Measurements from ENCODE around the gene TMEM183A.

Gene TMEM183A

DNA sequence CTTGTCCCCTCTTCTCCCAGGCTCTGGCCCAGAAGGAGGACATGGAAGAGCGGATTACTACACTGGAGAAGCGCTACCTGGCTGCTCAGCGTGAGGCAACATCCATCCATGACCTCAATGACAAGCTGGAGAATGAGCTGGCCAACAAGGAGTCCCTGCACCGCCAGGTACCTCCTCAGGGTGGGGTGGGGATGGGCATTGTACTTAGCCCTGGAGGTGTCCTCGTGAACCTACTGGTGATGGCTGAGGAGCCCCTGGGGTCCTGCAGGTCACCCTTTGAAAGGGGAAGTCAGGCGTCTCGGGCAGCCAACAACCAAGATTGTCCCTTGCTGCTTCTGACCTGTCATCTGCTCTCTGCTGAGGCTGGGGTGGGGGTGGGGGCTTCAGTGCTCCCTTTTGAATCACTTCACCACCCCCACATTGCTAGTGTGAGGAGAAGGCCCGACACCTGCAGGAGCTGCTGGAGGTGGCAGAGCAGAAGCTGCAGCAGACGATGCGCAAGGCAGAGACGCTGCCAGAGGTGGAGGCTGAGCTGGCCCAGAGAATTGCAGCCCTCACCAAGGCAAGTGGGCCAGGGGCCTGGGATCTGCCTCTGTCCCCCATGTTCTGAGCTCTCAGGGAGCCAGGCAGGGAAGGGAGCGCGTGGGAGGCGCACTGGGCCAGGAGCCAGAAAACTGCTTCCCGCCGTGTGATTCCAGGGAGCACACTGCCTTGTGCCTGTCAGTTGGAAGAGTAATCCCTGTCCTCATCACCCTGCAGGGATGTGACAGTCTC, 38.8 kb downstream of the TMEM183A start:
- no peak for DNase-seq (ENCODE audit: low read depth)

DNA sequence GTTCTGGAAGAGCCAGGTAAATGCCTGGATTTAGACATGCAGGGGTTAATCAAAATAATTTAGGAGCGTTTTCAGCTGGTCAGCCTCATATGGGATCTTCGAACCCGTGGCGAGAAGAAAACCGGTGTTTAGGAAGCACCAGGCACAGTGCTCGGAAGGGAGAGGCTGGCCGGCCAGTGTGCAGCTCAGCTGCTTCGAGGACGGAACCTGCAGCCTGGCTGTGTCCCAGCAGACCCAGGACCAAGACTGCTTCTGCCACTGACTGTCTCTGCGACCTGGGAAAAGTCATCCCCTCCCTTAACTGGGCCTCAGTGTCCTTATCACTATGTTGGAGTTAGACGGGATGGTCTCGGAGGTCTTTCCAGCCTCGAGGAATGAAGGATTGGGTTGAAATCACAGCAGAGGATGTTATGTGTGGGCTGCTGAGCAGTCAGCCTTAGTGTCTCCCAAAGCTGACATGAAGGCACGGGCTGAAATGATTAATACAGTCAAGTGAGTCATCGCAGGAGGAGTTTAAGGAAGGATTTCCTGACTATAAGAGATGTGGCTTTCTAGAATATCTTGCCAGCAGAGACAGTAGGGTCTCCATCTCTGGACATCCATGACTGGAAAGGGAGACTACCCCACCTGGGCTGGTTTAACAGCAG, 39.9 kb downstream of the TMEM183A start:
- DNase-seq (ENCODE audit: low read depth): no peak

DNA sequence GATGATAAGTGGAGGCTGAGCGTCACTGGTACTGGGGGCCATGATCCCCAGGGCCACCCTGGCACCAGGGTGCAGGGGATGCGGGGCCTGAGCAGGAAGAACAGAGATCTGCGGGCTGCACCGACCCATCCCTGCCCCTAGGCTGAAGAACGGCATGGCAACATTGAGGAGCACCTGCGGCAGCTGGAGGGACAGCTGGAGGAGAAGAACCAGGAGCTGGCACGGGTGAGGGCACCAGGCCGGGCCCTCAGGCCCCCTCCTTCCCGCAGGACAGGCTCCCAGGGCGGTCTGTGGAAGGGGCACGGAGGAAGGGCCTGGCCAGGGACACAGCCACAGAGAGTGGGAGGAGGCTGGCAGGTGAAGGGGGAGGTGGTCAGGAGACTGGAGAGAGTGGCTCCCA, 40.9 kb downstream of the TMEM183A start:
- DNase-seq (ENCODE audit: low read depth): no peak

DNA sequence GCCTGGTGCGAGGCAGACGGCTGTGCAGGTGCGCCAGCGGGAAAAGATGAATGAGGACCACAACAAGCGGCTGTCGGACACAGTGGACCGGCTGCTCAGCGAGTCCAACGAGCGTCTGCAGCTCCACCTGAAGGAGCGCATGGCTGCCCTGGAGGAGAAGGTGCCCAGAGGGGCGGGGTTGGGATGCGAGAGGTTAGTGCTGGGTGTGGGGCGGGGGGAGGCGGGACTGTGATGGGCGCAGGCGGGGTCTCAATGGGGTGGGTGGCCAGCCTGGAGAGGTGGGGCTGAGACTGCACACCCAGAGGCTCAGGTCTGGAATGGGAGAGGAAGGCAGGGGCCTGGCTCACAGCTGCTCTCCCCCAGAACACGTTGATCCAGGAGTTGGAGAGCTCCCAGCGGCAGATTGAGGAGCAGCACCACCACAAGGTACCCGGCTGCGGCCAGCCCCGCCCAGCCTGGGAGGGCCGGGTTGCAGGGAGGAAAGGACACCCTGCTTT, 41.4 kb downstream of the TMEM183A start:
- DNase-seq (ENCODE audit: low read depth): no peak

DNA sequence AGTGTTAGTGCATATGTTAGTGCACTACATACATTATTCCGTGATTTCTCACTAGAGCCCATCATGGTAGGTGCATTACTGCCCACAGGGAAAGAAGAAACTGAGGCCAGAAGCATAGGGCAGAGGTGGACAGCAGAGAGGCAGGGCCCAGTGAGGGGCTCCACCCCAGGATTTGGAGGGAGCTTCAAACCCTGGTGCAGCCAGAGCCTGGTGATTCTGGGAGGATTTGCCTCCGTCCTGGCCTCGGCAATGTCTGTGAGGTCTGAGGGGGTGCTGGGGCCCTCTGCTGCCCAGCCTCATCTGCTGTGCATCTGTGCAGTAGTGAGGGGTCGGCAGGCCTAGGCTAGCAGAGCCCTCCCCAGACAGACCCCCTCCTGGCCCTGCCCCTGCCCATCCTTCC, 41.9 kb downstream of the TMEM183A start:
- no peak for DNase-seq (ENCODE audit: low read depth)

DNA sequence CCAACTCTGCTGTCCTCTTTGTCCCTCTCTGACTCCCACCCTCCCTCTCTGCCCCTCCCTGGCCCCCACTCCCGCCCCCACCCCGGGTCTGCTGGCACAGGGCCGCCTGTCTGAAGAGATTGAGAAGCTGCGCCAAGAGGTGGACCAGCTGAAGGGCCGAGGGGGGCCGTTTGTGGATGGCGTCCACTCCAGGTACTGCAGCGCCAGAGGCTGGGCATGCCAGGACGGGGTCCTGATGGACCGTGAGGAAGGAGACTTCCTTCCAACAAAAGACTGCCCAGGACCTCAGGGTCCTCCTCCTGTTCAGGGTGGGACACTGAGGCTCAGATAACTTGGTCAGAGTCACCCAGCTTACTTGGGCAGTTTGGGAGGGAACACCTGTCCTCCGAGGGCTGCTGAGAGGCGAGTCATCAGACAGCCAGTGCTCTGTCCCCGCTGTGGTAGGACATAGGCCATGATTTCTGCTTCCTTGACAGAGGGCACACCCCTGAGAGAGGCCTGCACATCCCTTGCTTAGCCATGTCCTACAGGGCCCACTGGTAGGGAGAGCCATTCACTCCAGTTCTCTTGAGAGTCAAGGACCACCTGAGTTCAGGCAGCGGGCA, 42.5 kb downstream of the TMEM183A start:
- DNase-seq (ENCODE audit: low read depth): no peak

DNA sequence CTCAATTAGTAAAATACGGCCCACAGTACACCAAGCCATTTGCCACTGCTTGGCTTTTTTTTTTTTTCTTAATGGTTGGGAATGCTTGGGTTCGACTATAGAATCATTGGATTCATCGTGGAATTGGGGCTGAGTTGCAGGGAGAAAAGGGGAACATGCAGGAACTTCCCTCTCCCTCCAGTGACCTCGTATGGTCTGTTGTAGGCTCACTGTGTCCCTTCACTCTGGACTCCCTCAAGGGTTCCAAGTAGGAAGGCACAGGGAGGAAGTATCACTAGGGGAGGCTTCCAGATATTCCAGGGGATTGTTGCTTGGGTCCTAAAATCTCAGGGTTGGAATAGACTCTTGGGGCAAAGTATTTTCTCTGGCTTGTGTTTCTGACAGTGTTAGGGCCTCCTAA, 43.7 kb downstream of the TMEM183A start:
- no peak for DNase-seq (ENCODE audit: low read depth)

DNA sequence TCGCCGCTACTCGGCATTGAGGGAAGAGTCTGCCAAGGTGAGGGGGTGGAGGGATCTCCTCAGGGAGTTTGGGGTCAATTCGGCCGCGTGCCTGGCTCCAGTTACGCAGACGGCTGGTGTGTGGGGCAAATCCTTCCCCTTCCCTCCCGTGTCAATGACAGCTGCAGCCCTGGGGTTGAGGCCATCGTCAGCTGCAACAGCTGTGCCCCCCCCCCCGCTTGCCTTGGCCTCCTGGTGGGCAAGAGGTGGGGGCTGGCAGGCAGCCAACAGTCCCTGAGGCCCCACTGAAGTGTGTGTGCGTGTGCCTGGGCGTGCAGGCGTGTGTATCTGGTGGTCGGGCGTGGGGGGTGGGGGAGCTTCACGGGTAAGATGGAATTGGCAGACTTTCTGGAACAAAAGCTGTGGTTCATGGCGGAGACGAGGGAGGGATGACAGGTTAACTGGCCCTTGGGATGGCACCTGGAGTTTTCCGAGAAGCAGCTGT, 44.7 kb downstream of the TMEM183A start:
- DNase-seq (ENCODE audit: low read depth): no peak

DNA sequence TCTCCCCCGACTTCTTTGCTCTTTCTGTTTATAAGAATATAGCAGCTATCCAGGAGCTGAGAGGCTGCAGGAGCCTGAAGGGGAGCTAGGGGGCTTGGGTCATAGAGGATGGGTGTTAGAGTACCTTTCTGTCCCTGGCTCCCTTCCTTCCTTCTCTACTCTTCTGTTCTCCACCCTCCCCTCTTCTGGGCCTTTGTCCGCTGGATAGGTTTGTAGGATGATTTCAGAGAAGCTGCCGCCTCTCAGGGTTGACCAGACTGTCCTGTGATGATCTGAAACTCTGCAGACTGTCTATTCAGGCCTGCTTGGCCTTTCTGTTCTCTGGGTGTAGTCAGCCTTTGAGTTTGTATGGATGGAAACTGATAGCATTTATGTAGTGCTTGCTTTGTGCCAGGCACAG, 45.4 kb downstream of the TMEM183A start:
- DNase-seq (ENCODE audit: low read depth): no peak

DNA sequence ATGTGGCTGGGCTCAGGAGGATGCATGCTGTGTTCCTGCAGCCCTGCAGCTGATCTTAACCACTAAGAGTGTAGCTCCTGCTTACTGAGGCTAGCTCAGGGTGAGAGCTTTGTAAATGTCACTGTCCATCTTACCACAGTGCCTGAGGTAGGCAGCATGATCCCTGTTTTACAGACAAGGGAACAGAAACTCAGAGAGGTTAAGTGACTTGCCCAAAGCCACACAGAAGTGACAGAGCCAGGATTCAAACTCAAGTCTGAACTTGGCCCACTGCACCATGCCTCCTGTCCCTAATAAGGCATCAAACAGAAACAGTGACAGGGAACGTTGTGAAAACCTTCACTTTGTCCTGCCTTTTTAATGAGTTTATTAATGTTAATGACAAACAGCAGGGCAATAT, 47.0 kb downstream of the TMEM183A start:
- no peak for DNase-seq (ENCODE audit: low read depth)

DNA sequence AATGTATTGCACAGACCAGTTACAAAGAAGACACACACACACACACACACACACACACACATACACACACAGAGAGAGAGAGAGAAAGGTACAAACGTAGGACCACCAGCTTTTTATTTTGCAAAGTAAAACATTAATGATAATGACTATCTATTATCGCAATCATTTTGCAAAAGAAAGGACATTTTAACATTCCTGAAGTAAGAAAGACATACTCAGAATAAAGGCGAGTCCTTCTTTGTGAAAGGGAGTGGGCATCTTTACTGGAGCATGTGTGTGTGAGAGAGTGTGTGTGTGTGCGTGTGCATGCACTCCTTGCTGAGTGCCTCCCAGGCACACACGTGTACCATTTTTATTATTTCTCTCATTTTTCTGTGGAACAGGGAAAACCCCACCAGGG, 47.5 kb downstream of the TMEM183A start:
- no peak for DNase-seq (ENCODE audit: low read depth)

DNA sequence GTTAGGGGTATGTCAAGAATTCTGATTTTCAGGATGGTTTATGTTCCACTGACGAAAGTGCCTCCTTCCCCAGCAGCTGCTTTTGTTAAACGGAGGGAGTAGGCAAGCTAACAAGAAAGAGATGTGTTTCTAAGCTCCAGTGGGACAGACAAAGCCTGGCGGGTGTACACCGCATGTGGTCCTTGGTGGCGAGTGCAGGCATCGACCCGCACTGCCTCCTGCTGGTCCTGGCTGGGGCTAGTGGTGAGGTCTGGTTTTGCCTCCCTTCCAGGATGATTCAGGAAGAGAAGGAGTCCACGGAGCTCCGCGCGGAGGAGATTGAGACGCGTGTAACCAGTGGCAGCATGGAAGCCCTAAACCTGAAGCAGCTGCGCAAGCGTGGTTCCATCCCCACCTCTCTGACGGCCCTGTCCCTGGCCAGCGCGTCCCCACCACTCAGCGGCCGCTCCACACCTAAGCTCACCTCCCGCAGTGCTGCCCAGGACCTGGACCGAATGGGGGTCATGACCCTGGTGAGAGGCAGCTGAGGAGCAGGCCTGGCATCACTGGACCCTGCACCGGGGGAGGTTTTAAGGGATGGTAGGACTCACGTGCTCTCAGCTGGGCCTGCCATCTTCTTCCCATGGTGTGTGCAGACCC, 48.1 kb downstream of the TMEM183A start:
- no peak for DNase-seq (ENCODE audit: low read depth)

DNA sequence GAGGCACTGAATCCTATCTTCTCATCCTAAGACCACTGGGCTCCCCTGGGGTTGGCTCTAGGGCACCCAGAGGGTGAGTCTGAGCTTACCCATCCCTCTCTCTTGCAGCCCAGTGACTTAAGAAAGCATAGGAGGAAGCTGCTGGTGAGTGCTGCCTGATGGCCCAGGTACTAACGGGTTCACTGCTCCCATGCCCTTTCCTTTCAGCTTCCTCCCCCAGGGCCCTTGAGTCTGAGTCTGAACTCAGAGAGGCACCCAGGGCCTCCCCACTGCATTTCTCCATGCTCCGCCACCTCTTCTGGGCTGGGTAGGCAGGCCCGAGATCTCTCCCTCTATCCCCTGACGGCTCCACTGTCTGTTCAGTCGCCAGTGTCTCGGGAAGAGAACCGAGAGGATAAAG, 48.8 kb downstream of the TMEM183A start:
- no peak for DNase-seq (ENCODE audit: low read depth)

DNA sequence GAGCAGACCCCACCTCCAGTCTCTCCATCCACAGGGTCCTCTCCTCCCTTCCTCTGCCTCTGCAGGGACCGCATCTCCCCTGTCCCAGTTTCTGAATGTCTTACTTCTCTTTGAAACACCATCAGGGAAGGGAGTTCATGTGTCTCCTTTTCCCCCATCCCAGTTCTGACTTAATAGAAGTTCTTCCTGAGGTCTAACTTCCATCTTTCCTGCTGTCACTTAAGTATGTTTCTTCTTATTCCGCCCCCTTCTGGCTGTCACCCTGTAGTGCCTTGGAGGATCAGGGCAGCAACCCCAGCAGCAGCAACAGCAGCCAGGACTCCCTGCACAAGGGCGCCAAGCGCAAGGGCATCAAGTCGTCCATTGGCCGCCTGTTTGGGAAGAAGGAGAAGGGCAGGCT, 49.3 kb downstream of the TMEM183A start:
- no peak for DNase-seq (ENCODE audit: low read depth)

DNA sequence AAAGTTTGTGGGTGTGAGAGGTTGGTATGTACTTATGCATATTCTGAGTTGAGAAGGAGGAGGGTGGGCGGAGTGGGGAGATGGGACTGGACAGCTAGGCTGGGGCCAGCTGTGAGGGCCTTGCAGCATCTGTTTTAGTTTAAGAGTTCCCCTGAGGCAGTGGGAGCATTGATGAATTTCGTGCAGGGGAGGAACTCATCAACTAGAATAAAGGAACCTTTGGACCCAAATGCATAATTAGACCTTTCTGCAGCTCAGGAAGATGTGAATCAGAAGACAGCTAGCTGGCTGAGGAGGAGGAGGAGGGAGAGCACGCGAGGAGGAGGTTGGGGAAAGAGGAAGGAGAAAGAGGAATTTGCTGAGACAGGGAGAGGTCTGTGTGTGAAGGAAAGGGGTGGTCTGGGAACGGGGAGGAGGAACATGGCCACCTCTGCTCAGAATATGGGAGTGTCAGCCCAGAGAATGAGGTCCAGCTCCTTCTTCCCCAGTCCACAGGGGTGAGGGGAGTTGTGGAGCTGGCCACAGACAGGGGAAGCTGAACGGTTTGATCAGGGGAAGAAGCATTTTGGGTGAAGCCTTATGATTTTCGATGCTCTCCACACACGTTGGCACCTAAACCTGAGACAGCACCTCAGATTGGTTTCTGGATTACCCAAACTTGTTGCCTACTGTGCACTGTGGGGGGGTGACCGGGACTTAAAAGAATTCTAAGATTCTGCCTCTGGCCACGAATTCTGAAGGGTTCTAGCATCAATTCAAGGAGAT, 50.9 kb downstream of the TMEM183A start:
- DNase-seq (ENCODE audit: low read depth): no peak

DNA sequence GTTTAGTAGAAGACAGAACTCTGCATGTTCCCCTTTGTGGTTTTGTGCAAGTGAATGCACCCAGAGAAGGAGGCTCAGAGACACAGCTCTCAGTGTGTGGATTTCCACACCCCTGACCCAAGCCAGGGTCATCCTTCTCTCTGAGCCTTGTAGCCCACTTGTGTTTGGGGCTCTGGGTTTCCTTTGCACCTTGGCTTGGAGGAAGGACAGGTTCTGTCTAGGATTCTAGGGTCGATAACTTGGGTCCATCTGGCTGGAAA, 51.4 kb downstream of the TMEM183A start:
- no peak for DNase-seq (ENCODE audit: low read depth)

DNA sequence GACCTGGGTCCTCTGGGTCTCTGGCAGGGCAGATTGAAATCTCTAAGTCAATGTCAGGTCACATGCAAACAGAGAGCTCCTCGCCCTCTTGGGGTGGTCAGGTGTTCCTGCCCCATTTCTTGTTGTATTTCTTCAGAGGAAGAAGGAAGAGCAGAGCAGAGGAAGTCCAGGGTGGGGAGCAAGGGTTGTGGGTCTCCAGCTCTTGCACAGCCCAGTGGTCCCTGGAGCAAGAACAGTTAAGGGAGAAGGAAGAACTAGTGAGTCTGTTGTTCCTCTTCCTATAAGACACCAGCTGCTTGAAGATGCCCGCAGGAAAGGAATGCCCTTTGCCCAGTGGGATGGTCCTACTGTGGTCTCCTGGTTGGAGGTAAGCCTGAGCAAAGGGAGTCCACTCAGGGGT, 52.3 kb downstream of the TMEM183A start:
- DNase-seq (ENCODE audit: low read depth): no peak

DNA sequence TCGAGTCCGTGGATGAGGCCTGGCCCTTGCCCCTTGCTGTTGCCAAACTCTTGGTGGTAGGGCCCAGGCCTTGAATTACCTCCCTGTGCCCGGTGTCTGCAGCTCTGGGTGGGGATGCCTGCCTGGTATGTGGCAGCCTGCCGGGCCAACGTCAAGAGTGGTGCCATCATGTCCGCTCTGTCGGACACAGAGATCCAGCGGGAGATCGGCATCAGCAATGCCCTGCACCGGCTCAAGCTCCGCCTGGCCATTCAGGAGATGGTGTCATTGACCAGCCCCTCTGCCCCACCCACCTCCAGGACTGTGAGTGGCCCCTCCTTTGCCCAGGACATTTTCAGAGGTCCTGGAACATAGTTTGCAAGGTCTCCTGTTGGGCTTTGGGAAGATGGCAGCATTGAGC, 52.9 kb downstream of the TMEM183A start:
- no peak for DNase-seq (ENCODE audit: low read depth)

DNA sequence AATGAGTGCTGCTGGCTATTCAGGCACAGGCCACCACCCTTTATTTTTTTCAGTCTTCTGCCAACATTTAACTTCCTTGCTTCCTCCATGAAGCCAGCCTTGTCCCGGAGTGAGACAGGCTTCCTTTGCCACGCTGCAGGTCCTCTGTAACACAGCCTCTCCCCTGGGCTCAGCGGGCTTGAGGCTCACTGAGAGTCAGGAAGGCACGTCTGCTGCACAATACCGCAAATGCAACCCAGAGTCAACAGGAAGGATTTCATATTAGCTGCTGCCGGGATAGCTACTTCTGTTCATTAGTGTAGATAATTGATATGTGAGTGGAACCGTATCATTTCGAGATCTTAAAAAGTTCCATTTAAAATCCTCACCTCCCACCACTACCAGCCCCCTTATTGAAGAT, 56.1 kb downstream of the TMEM183A start:
- no peak for DNase-seq (ENCODE audit: low read depth)

DNA sequence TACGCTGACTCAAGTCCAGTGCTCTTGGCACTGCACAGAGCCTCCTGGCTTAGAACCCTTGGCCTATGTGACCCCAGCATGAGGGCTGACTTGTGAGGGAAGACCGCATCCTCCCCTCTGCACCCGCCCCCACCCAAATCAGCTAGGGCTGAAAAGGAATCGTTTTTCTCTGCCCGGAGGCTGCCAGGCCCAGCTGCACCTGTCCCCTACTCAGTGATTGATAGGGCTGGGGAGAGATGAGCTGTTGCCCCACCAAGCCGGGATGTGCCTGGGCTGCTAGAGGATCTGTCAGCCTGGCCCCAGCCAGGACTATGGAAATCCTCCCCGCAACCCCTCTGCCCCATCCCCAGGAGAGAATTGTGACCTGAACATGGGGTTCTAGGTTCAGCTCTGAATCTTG, 58.0 kb downstream of the TMEM183A start:
- DNase-seq (ENCODE audit: low read depth): no peak

DNA sequence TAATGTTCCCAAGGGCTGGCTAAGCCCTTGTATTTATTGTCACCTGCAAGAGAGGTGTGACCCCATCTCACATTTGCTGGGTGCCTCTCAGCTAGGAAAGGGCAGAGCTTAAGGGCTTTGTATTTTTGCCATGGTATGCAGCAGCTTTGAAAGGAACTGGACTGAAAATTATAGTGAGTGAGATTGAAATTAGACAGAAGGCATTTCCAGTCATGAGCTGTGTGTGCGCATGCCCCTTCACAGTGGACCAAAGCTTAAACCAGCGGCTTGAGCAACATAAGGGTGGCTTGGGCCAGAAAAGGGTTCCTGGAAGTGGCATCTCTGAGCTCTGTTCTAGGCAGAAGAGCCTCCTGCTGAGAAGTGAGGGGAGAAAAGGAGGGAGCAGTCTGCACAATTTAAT, 58.8 kb downstream of the TMEM183A start:
- no peak for DNase-seq (ENCODE audit: low read depth)

DNA sequence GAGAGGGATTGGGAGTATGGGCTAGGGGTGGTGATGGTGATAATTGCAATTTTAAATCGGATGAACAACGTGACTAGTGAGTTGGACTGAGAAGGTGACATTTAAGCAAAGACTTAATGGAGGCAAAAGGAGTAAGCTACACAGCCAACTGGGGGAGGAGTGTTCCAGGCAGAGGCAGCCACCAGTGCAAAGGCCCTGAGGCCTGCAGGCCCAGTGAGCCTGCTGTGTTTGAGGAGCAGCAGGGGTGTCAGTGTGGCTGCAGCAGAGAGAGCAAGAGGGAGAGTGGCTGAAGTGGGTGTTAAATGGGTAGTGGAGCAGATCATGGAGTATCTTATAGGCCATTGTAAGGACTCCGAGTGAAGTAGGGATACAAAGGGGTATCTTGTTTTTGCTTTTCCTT, 59.8 kb downstream of the TMEM183A start:
- DNase-seq (ENCODE audit: low read depth): no peak
